Thoracic aorta (tissue), 2 donors: ENCODE results near the gene SLC16A8. TPM values are rescaled to one million over a fixed set of nuclear protein-coding genes. Genes with fewer than 3 reads are reported as not detected.

ENCODE experiments used
- ATAC-seq: fragments of 150-250 bp; one replicate; pipeline ENCODE4 v1.8.0; 2017; ENCODE audit warnings: low read depth; ENCODE audit not compliant: insufficient number of reproducible peaks, low FRiP score
- DNase-seq: peaks from one replicate; pipeline ENCODE4 v3.0.0-alpha.2; 2020; ENCODE audit warnings: low spot score
- H3K27ac ChIP-seq, 2 donors: fragments of 200-600 bp; sonication (generic); 1 replicate in 1 of 2; 2 replicates in 1 of 2; pipeline ENCODE4 v1.5.1; 2016; ENCODE audit warnings: mild to moderate bottlenecking in 2 of 2, moderate library complexity in 2 of 2
- H3K27me3 ChIP-seq: fragments of 200-600 bp; sonication (generic); replicated peaks from 2 replicates; pipeline ENCODE4 v1.6.0; 2016; ENCODE audit warnings: mild to moderate bottlenecking; ENCODE audit not compliant: insufficient read depth
- H3K36me3 ChIP-seq: fragments of 200-600 bp; sonication (generic); one replicate; pipeline ENCODE4 v1.5.1; 2016
- H3K4me1 ChIP-seq, 2 donors: fragments of 200-600 bp; sonication (generic); 1 replicate in 1 of 2; 2 replicates in 1 of 2; pipeline versions ENCODE4 v1.5.1 to v1.6.0; 2016; ENCODE audit warnings: low read depth in 2 of 2, mild to moderate bottlenecking in 1 of 2; ENCODE audit not compliant: control insufficient read depth in 1 of 2
- H3K4me3 ChIP-seq: fragments of 200-600 bp; sonication (generic); 2 replicates; pipeline ENCODE4 v1.5.1; 2016; ENCODE audit warnings: mild to moderate bottlenecking
- H3K9me3 ChIP-seq: fragments of 200-600 bp; sonication (generic); 2 replicates; pipeline ENCODE4 v1.5.1; 2016
- CTCF ChIP-seq: fragments of 200-600 bp; sonication (generic); IDR thresholded peaks from one replicate; pipeline ENCODE4 v1.5.1; 2019; ENCODE audit warnings: antibody characterized with exemption
- total RNA-seq, 2 donors: library from RNA; depleted of rRNA; stranded (reverse); fragments of >200 nt; gene quantifications; one replicate each; pipeline versions ENCODE4 v1.1.0 to v1.2.3, GENCODE V29; 2016

Gene SLC16A8
- total RNA-seq, 2 donors from 2014 or later, result 1.2 to 1.5 TPM

- H3K27ac ChIP-seq, result no peak overlapping the region
- H3K27me3 ChIP-seq, result no peaks in the 10 kb centered on the region
- H3K36me3 ChIP-seq, result peaks cover 36% of the 10 kb centered on the region
- DNase-seq (no peak), ATAC-seq (no peak)
- peaks cover 15 to 36% of the 10 kb centered on the region in 2 donors for H3K4me1 ChIP-seq
- H3K9me3 ChIP-seq, result no peaks in the 10 kb centered on the region
- no peak for TF ChIP-seq CTCF
- H3K4me3 ChIP-seq, result no peak overlapping the region
These were observed 10.5 kb downstream of the SLC16A8 start for GRCh38 chr22:38073150-38074130.

- Histone ChIP-seq H3K27me3 (no peaks in the 10 kb centered on the region), H3K9me3 (no peaks in the 10 kb centered on the region), H3K4me3 (no peak overlapping the region), H3K4me1 (peaks cover 21 to 45% of the 10 kb centered on the region in 2 donors), H3K27ac (peak overlapping the region; percentile 94 to 98), H3K36me3 (peaks cover 36% of the 10 kb centered on the region)
- ATAC-seq, result no peak
- TF ChIP-seq CTCF, result no peak
- no peak for DNase-seq
These were observed 11.4 kb downstream of the SLC16A8 start for GRCh38 chr22:38072322-38073149.

DNA sequence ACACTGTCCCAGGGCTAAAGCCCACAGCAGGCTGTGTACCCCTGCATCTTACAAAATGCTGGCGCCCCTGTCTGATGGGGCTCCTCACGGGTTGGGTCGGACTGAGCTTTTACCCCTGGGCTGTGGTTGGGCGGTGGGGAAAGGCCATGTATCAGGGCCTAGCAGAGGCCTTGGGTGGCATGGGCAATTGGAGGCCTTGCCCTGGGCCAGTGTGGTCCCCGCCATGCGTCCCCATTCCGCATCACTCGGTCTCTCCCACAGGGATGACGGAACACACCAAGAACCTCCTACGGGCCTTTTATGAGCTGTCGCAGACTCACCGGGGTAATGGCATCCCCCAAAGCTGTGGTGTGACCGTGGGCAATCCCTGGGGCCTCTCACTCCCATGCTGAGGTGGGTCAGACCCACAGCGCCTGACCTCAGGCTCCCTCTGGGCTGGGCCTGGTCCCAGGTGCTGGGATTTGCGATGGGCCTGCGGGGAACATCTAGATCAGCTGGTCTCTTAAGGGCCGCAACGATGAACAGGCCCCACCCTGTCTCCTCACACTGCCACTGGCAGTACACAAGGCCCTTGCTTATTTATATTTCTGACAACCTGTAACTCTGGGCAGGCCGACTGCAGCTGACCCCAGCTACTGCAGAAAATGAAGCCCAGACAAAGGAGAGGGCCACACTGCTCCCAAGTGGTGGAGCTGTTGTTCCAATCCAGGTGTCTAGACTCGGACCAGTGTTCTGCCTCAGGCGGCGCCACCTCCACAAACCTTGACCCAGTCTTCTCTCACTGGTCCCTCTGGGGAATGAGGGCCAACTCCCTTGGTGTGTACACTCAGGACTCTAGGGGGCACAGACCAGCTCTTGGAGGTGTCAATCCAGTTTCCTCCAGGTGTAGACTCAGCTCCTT is 12.3 kb downstream of the SLC16A8 start:
- Histone ChIP-seq H3K27ac (peak overlapping the region; percentile 94 to 98), H3K27me3 (no peaks in the 10 kb centered on the region), H3K4me1 (peaks cover 27 to 54% of the 10 kb centered on the region in 2 donors), H3K36me3 (peaks cover 36% of the 10 kb centered on the region), H3K9me3 (no peaks in the 10 kb centered on the region), H3K4me3 (no peak overlapping the region)
- no peak for TF ChIP-seq CTCF
- DNase-seq (no peak), ATAC-seq (no peak)

DNA sequence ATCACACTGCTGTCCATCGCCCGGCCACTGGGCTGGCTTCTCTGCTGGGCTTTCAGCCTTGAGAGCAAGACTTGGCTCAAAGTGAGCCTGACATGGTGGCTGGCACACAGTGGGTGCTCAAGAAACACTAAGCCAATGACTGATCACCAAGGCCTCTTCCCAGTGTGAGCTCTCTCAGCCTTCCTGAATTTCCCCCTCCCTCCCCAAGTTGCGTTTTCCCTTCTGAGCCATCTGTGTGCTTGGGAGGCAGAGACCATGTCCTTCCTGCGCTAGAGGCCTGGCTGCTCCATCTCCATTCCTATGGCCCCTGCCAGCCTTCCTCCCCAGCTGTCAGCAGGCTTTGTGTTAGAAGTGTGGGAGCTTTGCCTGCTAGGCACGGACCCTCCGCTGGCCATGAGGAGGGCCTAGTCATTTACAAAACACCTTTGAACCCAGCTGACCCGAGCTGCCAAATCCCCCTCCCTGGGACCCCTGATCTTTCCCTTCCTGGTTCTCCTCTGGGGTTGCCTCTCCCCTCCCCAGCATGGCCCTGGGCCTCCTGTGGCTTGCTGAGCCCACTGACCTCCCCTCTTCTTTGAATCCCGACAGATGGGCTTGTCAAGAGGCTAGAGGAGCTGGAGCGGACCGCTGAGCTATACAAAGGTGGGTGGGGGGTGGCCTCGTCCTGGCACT is 13.6 kb downstream of the SLC16A8 start:
- no peak overlapping the region for H3K4me3 ChIP-seq
- peak overlapping the region; percentile 94 to 98 for H3K27ac ChIP-seq
- H3K9me3 ChIP-seq, result no peaks in the 10 kb centered on the region
- DNase-seq (no peak), ATAC-seq (no peak)
- peaks cover 43% of the 10 kb centered on the region for H3K36me3 ChIP-seq
- no peaks in the 10 kb centered on the region for H3K27me3 ChIP-seq
- peaks cover 32 to 58% of the 10 kb centered on the region in 2 donors for H3K4me1 ChIP-seq
- TF ChIP-seq CTCF, result no peak
